NCI-H187 (cell line): ENCODE measurements around the gene CACNG6.

Source experiments
- DNase-seq, 2 experiments: peaks; one replicate each; lab custom pipeline; 2025; lab: John Stamatoyannopoulos, UW

Gene CACNG6

DNA sequence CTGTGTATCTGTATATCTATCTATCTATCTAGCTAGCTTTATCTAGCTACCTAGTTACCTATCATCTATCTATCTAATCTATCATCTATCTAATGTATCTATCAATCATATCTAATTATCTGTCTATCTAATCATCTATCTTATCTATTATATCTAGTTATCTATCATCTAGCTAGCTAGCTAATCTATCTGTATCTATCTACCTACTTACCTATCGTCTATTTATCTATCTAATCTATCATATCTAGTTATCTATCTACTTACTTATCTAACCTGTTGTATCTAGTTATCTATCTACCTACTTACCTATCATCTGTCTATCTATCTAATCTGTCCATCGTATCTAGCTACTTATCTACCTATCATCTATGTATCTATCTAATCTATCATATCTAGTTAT is 54.3 kb downstream of the CACNG6 start:
- DNase-seq = no peak

DNA sequence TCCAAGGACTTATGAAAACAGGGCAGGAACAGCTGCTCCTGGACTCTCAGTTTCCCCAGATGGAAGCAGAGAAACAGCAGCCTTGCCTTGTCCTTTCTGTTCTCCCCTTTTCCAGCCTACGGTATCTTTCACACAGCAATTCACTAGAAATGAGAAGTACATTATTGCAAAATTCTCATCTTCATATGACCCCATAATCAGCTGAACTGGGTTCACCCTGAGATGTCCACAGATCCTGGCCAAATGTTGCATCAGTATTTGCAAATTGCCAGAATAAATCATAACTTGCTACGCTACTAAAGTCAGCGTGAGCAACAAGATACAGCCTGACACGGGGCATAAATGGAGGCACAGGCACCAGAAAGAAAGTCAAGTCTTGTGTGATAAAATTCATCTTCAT is 56.2 kb downstream of the CACNG6 start:
- no peak for DNase-seq
